GM19463 (cell line): Measurements from ENCODE around the gene FCHO2.

ENCODE experiments used
- ATAC-seq: cut with Tn5 transposase; IDR thresholded peaks from one replicate; pipeline ENCODE4 v1.9.1; 2021; ENCODE audit warnings: mild to moderate bottlenecking, moderate library complexity; ENCODE audit not compliant: unreplicated experiment

The FCHO2 gene

GRCh38 chr5:73027816-73028215, 72.0 kb downstream of the FCHO2 start:
- no peak for ATAC-seq

DNA sequence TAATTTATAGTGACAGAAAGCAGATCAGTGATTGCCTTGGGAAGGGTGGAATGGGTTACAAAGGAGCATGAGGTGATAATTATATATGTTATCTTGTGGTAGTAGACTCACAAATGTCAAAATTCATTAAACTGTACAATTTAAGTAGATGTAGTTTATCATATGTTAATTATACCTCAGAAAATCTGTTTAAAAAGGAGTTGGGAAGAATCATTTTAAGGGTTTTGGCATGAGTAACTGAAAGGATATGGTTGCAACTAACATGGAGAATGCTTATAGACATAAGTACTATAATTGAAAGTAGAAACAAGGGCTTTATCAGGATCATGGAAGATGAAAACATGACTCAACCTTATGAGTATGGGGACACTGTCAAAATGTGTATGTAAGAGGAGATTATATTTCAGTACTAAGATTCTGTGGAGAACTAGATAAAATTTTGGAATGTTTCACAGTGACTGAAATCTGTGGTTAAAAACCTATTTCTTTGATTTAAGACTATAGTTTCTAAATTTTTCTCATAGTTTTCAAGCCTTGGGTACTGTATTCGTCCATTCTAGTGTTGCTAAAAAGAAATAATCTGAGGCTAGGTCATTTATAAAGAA, 73.3 kb downstream of the FCHO2 start:
- no peak for ATAC-seq

DNA sequence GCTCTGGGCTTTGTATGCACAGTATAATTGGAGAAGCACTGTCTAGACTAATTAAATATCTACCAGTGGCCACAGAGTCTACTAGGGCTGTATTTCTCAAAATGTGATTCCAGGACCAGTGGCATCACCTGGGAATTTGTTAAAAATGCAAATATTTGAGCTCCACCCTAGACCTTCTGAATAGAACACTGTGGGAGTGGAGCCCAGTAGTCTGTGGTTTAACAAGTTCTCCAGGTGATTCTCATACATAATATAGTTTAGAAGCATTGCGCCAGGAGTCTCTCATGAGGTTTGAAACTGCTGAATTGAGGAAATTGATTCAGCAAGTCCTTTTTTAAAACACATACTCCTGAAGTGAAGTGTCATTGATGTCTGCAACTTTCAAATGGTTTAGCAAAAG, 74.7 kb downstream of the FCHO2 start:
- ATAC-seq, result no peak

DNA sequence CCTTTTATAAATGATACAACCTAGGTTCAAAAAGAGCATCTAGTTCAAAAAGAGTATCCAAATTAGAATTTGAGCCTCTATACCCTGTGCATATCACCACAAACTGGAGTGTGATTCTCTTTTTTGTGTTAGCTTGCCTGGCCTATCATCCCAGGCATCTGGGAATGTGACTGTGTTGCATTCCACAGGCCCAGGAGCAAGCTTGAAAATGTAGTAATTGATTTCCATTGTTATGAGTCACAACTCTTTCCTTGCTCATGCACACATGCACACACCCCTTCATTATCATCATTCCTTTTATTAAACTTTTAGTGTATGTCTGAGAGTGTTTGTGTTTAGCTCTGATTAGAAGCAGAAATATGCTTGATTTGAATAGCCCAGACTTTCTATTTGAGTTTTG, 75.2 kb downstream of the FCHO2 start:
- ATAC-seq, result no peak

DNA sequence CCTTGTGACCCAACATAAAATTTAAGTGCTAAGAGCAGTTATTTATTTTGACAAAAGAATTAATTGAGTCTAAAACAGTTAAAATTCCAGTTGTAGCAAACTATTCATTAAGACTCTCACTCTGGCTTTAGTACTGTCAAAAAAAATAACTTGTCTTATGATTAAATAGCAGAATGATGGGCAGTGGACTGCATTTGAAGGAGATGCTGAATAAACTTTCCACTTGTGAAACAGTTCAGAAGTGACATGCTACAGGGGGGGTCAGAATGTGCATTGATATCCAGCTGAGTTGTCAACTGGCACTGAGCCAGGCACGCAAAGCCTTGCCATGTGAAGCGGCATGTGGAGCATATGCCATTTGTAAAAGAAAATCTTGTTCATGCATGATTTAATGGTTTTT, 76.0 kb downstream of the FCHO2 start:
- ATAC-seq, result no peak

DNA sequence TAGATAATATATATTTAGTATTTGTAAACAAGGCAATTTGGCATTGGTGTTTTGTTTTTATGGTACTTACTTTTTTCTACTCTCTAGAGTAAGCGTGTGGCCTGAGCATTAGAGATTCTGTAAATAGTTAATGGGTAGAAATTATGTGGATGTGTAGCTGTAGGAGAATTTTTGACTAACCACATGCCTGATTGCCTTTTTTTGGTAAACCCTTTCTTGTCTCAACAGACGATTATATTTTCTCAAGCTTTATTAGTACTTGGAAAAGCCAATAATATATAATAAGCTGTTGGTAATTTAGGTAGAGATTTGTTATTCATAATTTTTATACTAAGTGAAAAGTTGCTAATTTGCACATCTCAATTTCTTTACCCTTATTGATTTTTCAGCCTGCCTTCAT, 76.8 kb downstream of the FCHO2 start:
- no peak for ATAC-seq

DNA sequence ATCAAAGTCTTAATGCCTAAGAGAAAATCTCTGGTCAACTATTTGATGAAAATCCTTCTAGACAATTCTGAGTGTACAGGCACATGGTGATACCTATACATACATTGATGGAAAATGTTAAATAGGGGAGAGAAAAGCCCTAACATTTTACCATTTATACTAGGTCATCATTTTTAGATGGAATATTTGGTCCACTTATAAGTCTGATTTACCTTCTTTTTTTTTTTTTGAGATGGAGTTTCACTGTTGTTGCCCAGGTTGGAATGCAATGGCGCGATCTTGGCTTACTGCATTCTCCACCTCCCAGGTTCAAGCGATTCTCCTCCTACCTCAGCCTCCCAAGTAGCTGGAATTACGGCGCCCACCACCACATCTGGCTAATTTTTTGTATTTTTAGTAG, 81.7 kb downstream of the FCHO2 start:
- ATAC-seq, result no peak

- no peak for ATAC-seq
Measured at GRCh38 chr5:73039082-73039481, 83.2 kb downstream of the FCHO2 start.

- ATAC-seq, result no peak
Measured at GRCh38 chr5:73042993-73043392, 87.2 kb downstream of the FCHO2 start.

DNA sequence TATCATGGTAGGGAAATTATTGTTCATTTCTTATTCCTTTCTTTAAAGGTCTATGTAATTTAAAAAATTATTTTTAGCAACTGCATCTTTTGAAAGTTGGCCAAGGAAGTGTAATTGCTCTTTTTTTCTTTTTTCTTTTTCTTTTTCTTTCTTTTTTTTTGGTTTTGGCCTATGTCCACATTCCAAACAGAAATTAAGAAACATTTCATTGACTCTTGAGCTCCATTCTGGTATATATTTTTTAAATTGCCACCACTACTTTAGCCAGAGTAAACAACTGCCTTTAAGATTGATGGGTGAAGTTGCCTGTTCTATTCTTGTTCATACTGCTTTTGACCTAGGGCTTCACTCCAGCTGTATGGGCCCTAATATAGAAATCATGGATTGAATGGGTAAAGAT, 88.7 kb downstream of the FCHO2 start:
- ATAC-seq, result no peak

DNA sequence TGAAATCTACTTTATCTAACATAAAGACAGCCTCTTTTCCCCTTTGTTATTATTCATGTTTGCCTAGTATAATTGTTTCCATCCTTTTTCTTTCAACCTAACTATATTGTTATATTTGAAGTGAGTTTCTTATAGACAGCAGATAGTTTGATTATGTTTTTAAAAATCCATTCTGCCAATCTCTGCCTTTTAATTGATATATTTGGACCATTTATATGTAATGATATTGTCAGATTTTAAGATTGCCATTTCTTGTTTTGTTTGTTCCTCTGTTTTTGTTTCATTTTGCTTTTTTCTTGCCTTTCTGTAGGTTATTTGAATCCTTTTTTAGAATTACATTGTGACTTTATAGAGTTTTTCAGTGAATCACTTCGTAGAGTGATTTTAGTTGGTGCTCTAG, 89.8 kb downstream of the FCHO2 start:
- no peak for ATAC-seq

- no peak for ATAC-seq
Measured at GRCh38 chr5:73061593-73061992, 105.8 kb downstream of the FCHO2 start.

DNA sequence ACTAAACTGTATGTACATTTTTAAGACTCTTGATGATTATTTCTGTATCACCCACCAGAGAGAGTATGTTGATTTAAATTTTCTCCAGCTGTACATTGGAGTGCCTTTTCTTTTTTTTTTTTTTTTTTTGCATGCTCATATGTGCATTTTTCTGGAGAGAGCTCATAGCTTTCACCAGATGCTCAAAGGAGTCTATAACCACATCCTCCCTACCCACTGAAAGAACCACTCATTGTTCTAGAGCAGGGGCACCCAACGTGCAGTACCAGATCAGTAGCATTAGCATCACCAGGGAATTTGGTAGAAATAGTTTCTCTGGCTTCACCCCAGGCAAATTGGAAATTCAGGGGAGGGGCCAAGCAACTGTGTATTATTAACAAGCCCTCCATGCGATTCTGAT, 110.6 kb downstream of the FCHO2 start:
- ATAC-seq, result no peak

DNA sequence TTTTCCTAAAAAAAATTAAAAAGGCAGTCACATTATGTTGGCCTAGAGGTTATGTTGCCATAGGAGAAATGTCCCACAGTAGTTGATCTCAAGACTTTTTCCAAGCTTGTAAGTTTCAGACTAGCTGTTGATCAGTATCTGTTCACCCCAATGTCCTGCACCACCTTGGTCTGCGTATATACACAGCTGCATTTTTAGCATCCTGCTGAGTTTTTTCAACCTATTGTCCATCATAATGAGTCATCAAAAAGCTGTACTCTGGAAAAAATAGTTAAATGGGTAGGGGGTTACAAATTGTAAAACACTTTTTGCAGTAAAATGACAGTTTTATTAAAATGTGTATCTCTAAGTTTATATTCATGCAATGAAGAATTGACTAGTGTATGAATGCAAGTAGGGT, 111.4 kb downstream of the FCHO2 start:
- ATAC-seq, result no peak

DNA sequence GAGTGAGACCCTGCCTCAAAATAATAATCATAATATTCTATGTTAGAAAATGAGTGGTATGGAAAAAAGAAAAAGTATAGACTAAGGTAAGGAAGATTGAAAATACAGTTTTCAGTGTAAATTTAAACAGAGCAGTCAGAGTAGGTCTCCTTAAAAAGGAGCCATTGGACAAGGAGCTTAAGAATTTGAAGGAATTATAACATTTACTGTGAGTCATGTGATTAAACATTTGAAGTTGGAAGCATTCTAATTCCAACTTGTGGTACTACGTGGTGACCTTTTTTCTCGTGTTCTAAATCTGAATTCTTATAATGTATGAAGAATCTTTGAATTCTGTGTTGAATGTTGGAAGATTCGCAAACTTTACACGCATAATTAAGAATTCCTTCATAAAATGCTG, 125.3 kb downstream of the FCHO2 start:
- no peak for ATAC-seq

DNA sequence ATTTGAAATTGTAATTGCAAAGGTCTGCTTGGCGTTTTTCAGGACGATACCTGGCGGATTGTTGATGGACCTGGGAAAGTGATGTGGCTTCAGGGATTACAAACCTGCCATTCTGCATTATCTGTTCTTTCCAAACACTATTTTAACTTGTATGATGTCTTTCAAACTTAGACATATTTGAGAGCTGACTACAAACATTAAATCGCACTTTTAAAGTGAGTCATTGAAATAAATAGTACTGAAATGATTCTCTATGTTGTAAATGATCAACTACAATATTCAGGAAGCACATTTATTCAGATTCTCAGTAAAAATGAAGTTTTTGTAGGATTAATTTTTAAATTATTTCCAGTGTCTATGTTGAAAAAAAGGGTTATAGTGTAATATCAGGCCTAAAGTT, 132.2 kb downstream of the FCHO2 start:
- no peak for ATAC-seq

- ATAC-seq, result no peak
Measured at GRCh38 chr5:73093943-73094342, 138.1 kb downstream of the FCHO2 start.

GRCh38 chr5:73094415-73094814, 138.6 kb downstream of the FCHO2 start:
- ATAC-seq, result no peak

GRCh38 chr5:73095564-73096238, 139.9 kb downstream of the FCHO2 start:
- ATAC-seq, result no peak

- no peak for ATAC-seq
Measured at GRCh38 chr5:73096239-73096575, 140.4 kb downstream of the FCHO2 start.

- ATAC-seq, result no peak
Measured at GRCh38 chr5:73097740-73098139, 141.9 kb downstream of the FCHO2 start.

DNA sequence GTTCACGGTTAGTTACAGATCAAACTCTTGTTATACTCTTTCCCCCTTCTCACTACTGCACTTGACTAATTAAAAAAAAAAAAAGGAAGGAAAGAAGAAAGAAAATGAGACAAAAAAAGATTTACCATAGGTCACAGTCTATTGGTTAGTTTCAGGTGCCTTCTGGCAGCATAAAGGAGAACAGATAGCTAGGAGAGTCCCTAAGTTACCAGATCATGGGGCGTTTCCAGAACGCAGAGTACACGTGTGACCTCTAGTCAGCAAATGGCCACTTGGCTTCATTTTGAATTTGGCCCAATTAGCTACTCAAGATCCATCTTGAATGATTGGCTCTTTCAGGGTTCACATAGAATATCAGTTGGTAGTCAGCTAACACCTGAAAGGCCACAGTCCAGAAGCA, 144.3 kb downstream of the FCHO2 start:
- no peak for ATAC-seq

DNA sequence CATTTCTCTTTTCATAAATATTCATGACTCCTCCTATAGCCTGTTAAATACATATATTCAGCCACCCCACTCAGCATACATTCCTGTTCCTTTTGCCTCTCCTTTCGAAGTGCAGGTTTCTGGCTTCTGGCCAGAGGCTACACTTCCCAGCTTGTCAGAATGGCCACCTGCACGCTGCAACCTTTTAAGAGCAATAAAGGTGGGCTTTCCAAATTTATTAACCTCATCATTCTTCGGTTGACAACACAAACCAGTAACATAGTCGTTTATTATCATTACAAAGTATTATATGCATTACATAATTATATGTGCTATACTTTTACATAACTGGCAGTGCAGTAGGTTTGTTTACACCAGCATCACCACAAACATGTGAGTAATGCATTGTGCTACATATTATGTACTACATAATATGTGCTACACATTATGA, 148.0 kb downstream of the FCHO2 start:
- no peak for ATAC-seq
